PFSK-1 (cell line): ENCODE results near the gene CLN5.

Experiments used
- POLR2AphosphoS5 ChIP-seq: IDR thresholded peaks from 2 replicates; pipeline ENCODE4 v1.6.1; 2012; ENCODE audit warnings: low read depth, mild to moderate bottlenecking, control low read depth, low read length, moderate library complexity
- SIN3A ChIP-seq: IDR thresholded peaks from 2 replicates; pipeline ENCODE4 v1.6.1; 2012; ENCODE audit warnings: mild to moderate bottlenecking, low read length, moderate library complexity, borderline replicate concordance; ENCODE audit not compliant: insufficient read depth
- TF ChIP-seq, protein P1 (sequence below), 2 experiments: IDR thresholded peaks; 2 replicates each; pipeline versions ENCODE4 v1.6.1 to v1.8.0; 2011 to 2012; ENCODE audit warnings: low read depth in 2 of 2, low read length in 2 of 2, control low read depth in 1 of 2, inconsistent platforms in 1 of 2, mild to moderate bottlenecking in 1 of 2, moderate library complexity in 1 of 2; ENCODE audit not compliant: insufficient read depth in 1 of 2

GRCh38 chr13:76958841-76959432, 32.9 kb upstream of the CLN5 start:
- TF ChIP-seq POLR2AphosphoS5 (no peak), SIN3A (no peak)
- TF ChIP-seq, protein P1, sequence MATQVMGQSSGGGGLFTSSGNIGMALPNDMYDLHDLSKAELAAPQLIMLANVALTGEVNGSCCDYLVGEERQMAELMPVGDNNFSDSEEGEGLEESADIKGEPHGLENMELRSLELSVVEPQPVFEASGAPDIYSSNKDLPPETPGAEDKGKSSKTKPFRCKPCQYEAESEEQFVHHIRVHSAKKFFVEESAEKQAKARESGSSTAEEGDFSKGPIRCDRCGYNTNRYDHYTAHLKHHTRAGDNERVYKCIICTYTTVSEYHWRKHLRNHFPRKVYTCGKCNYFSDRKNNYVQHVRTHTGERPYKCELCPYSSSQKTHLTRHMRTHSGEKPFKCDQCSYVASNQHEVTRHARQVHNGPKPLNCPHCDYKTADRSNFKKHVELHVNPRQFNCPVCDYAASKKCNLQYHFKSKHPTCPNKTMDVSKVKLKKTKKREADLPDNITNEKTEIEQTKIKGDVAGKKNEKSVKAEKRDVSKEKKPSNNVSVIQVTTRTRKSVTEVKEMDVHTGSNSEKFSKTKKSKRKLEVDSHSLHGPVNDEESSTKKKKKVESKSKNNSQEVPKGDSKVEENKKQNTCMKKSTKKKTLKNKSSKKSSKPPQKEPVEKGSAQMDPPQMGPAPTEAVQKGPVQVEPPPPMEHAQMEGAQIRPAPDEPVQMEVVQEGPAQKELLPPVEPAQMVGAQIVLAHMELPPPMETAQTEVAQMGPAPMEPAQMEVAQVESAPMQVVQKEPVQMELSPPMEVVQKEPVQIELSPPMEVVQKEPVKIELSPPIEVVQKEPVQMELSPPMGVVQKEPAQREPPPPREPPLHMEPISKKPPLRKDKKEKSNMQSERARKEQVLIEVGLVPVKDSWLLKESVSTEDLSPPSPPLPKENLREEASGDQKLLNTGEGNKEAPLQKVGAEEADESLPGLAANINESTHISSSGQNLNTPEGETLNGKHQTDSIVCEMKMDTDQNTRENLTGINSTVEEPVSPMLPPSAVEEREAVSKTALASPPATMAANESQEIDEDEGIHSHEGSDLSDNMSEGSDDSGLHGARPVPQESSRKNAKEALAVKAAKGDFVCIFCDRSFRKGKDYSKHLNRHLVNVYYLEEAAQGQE (IDR thresholded peaks at IDR 0.05; ENCODE audit: insufficient read depth in 1 of 2, low read depth in 2 of 2, low read length in 2 of 2) = no peak
